HepG2 (cell line): ENCODE measurements around the gene RGS19. TPM values are rescaled to one million over a fixed set of nuclear protein-coding genes. Genes with fewer than 3 reads are reported as not detected.

Source experiments
- ETV5 ChIP-seq: IDR thresholded peaks from 2 replicates; pipeline ENCODE4 v1.6.1; 2018; ENCODE audit warnings: missing biosample characterization, missing genetic modification reagents, inconsistent platforms, borderline replicate concordance
- JDP2 ChIP-seq: sonication (generic); formaldehyde crosslinking; IDR thresholded peaks from 2 replicates; pipeline ENCODE4 v1.8.1; 2022; ENCODE audit warnings: missing genetic modification reagents, borderline replicate concordance
- MAF1 ChIP-seq: sonication (generic); formaldehyde crosslinking; IDR thresholded peaks from 2 replicates; pipeline ENCODE4 v1.5.0; 2020; ENCODE audit warnings: missing genetic modification reagents, borderline replicate concordance
- ZNF20 ChIP-seq: sonication (generic); formaldehyde crosslinking; IDR thresholded peaks from 2 replicates; pipeline ENCODE4 v1.4.0; 2020; ENCODE audit warnings: mild to moderate bottlenecking, moderate library complexity, missing genetic modification reagents
- ZNF234 ChIP-seq: sonication (generic); formaldehyde crosslinking; conservative IDR thresholded peaks from 2 replicates; pipeline ENCODE4 v1.5.1; 2020; ENCODE audit warnings: mild to moderate bottlenecking, missing genetic modification reagents
- ZNF567 ChIP-seq: sonication (generic); formaldehyde crosslinking; IDR thresholded peaks from 2 replicates; pipeline ENCODE4 v1.8.1; 2023; ENCODE audit warnings: mild to moderate bottlenecking, missing genetic modification reagents, borderline replicate concordance
- ZNF577 ChIP-seq: sonication (generic); formaldehyde crosslinking; IDR thresholded peaks from 2 replicates; pipeline ENCODE4 v1.4.0; 2020; ENCODE audit warnings: mild to moderate bottlenecking, low read depth, missing genetic modification reagents, borderline replicate concordance
- ZNF605 ChIP-seq: sonication (generic); formaldehyde crosslinking; IDR thresholded peaks from 2 replicates; pipeline ENCODE4 v1.8.0; 2022; ENCODE audit warnings: mild to moderate bottlenecking, missing genetic modification reagents
- polyA plus RNA-seq, 8 experiments: library from polyadenylated mRNA; depleted of rRNA in 3 of 8; stranded (reverse) in 7 of 8; unstranded in 1 of 8; fragments of >200 nt; fragmentation: Illumina TruSeq in 4 of 8; extraction: Trizol in 4 of 8; gene quantifications; 2 replicates each; pipeline versions ENCODE4 v1.2.1 to v1.2.3, GENCODE V29; 2011 to 2016; ENCODE audit warnings: low read depth in 4 of 8, missing spikeins in 1 of 8, mixed read lengths in 1 of 8; ENCODE audit not compliant: insufficient read depth in 1 of 8
- total RNA-seq, 5 experiments: library from RNA; depleted of rRNA; stranded (reverse); fragments of >200 nt; fragmentation: Illumina TruSeq; extraction: Trizol; gene quantifications; 2 replicates each; pipeline ENCODE4 v1.2.3, GENCODE V29; 2016; ENCODE audit warnings: low read depth in 1 of 5
- TF ChIP-seq, protein P1 (sequence below): IDR thresholded peaks from 2 replicates; pipeline ENCODE4 v1.4.0; 2020; ENCODE audit warnings: mild to moderate bottlenecking, missing genetic modification reagents
- TF ChIP-seq, protein P2 (sequence below): sonication (generic); formaldehyde crosslinking; IDR thresholded peaks from 2 replicates; pipeline ENCODE4 v1.4.0; 2020; ENCODE audit warnings: mild to moderate bottlenecking, low read depth, missing genetic modification reagents
- TF ChIP-seq, protein P3 (sequence below): fragments of 450-650 bp; IDR thresholded peaks from 2 replicates; pipeline ENCODE4 v1.6.1; 2017; ENCODE audit warnings: mild to moderate bottlenecking
- TF ChIP-seq, protein P4 (sequence below): sonication (generic); formaldehyde crosslinking; IDR thresholded peaks from 2 replicates; pipeline ENCODE4 v1.4.0; 2020; ENCODE audit warnings: missing genetic modification reagents, borderline replicate concordance
- TF ChIP-seq, protein P5 (sequence below): sonication (generic); formaldehyde crosslinking; IDR thresholded peaks from 2 replicates; pipeline ENCODE4 v1.9.0; 2021; ENCODE audit warnings: missing genetic modification reagents, borderline replicate concordance

RGS19 gene
- total and polyA plus RNA-seq, 2 of the 13 experiments (the other 11 are each of a cell fraction or from before 2014, with no cell fraction given) = 10.7 to 11.9 TPM

DNA sequence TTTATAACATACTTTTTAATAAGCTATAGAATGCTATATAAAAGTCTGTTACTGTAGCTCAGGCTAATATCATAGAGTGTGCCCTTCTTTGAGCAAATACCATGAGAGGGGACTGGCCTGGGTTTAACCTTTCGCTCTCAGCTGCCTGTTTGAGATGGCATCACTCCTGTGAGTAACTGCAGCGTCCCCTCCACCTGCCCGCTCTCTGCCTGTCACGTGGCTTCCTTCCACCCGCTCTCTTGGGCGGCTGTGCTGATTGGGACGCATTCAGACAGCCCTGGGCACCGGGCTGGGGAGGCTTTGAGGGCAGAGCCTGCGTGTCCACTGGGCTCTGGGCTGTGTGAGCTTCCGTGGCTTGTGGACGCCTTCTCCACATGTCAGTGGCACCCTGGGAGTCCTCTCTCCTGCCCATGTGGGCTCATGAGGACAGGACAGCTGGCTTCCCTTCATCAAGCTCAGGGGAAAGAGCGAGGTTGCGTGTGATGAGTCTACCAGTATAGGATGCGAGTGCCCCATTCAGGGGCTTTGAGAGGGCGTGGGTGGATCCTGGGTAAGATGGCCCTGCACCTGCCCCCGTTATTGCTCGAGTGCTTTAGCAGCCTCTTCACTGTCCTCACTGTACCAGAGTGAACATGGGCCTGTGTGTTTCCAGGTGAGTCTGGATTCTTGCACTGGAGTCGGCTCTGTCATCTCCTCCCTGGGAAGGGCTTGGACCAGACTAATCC, 54.1 kb downstream of the RGS19 start (continued):
- TF ChIP-seq, protein P1, sequence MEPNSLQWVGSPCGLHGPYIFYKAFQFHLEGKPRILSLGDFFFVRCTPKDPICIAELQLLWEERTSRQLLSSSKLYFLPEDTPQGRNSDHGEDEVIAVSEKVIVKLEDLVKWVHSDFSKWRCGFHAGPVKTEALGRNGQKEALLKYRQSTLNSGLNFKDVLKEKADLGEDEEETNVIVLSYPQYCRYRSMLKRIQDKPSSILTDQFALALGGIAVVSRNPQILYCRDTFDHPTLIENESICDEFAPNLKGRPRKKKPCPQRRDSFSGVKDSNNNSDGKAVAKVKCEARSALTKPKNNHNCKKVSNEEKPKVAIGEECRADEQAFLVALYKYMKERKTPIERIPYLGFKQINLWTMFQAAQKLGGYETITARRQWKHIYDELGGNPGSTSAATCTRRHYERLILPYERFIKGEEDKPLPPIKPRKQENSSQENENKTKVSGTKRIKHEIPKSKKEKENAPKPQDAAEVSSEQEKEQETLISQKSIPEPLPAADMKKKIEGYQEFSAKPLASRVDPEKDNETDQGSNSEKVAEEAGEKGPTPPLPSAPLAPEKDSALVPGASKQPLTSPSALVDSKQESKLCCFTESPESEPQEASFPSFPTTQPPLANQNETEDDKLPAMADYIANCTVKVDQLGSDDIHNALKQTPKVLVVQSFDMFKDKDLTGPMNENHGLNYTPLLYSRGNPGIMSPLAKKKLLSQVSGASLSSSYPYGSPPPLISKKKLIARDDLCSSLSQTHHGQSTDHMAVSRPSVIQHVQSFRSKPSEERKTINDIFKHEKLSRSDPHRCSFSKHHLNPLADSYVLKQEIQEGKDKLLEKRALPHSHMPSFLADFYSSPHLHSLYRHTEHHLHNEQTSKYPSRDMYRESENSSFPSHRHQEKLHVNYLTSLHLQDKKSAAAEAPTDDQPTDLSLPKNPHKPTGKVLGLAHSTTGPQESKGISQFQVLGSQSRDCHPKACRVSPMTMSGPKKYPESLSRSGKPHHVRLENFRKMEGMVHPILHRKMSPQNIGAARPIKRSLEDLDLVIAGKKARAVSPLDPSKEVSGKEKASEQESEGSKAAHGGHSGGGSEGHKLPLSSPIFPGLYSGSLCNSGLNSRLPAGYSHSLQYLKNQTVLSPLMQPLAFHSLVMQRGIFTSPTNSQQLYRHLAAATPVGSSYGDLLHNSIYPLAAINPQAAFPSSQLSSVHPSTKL (CRISPR knock-in tag) = no peak
- TF ChIP-seq ZNF577 (0 out of 2 replicates have a peak, but pooled peaks have one; percentile 14), ZNF234 (CRISPR knock-in tag) (no peak), ZNF567 (no peak), JDP2 (CRISPR knock-in tag) (no peak), ZNF605 (no peak), ZNF20 (CRISPR knock-in tag) (no peak), ETV5 (CRISPR knock-in tag) (no peak), MAF1 (CRISPR knock-in tag) (no peak)
- TF ChIP-seq, protein P2, sequence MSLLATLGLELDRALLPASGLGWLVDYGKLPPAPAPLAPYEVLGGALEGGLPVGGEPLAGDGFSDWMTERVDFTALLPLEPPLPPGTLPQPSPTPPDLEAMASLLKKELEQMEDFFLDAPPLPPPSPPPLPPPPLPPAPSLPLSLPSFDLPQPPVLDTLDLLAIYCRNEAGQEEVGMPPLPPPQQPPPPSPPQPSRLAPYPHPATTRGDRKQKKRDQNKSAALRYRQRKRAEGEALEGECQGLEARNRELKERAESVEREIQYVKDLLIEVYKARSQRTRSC (CRISPR knock-in tag) = 0 out of 2 replicates have a peak, but pooled peaks have one; percentile 2
- TF ChIP-seq, protein P3, sequence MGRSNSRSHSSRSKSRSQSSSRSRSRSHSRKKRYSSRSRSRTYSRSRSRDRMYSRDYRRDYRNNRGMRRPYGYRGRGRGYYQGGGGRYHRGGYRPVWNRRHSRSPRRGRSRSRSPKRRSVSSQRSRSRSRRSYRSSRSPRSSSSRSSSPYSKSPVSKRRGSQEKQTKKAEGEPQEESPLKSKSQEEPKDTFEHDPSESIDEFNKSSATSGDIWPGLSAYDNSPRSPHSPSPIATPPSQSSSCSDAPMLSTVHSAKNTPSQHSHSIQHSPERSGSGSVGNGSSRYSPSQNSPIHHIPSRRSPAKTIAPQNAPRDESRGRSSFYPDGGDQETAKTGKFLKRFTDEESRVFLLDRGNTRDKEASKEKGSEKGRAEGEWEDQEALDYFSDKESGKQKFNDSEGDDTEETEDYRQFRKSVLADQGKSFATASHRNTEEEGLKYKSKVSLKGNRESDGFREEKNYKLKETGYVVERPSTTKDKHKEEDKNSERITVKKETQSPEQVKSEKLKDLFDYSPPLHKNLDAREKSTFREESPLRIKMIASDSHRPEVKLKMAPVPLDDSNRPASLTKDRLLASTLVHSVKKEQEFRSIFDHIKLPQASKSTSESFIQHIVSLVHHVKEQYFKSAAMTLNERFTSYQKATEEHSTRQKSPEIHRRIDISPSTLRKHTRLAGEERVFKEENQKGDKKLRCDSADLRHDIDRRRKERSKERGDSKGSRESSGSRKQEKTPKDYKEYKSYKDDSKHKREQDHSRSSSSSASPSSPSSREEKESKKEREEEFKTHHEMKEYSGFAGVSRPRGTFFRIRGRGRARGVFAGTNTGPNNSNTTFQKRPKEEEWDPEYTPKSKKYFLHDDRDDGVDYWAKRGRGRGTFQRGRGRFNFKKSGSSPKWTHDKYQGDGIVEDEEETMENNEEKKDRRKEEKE = no peak
- TF ChIP-seq, protein P4, sequence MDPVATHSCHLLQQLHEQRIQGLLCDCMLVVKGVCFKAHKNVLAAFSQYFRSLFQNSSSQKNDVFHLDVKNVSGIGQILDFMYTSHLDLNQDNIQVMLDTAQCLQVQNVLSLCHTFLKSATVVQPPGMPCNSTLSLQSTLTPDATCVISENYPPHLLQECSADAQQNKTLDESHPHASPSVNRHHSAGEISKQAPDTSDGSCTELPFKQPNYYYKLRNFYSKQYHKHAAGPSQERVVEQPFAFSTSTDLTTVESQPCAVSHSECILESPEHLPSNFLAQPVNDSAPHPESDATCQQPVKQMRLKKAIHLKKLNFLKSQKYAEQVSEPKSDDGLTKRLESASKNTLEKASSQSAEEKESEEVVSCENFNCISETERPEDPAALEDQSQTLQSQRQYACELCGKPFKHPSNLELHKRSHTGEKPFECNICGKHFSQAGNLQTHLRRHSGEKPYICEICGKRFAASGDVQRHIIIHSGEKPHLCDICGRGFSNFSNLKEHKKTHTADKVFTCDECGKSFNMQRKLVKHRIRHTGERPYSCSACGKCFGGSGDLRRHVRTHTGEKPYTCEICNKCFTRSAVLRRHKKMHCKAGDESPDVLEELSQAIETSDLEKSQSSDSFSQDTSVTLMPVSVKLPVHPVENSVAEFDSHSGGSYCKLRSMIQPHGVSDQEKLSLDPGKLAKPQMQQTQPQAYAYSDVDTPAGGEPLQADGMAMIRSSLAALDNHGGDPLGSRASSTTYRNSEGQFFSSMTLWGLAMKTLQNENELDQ (CRISPR knock-in tag) = peak; percentile 10; the same call in 1 of the 2 replicates
- TF ChIP-seq, protein P5, sequence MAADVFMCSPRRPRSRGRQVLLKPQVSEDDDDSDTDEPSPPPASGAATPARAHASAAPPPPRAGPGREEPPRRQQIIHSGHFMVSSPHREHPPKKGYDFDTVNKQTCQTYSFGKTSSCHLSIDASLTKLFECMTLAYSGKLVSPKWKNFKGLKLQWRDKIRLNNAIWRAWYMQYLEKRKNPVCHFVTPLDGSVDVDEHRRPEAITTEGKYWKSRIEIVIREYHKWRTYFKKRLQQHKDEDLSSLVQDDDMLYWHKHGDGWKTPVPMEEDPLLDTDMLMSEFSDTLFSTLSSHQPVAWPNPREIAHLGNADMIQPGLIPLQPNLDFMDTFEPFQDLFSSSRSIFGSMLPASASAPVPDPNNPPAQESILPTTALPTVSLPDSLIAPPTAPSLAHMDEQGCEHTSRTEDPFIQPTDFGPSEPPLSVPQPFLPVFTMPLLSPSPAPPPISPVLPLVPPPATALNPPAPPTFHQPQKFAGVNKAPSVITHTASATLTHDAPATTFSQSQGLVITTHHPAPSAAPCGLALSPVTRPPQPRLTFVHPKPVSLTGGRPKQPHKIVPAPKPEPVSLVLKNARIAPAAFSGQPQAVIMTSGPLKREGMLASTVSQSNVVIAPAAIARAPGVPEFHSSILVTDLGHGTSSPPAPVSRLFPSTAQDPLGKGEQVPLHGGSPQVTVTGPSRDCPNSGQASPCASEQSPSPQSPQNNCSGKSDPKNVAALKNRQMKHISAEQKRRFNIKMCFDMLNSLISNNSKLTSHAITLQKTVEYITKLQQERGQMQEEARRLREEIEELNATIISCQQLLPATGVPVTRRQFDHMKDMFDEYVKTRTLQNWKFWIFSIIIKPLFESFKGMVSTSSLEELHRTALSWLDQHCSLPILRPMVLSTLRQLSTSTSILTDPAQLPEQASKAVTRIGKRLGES (CRISPR knock-in tag) = no peak
